RWPE2 (cell line): ENCODE measurements around the gene ADAMTS17.
A peak's percentile ranks its signal among the peaks of the same experiment; 100 is the strongest.

Experiments
- ATAC-seq: fragments of 200-7000 bp; cut with Tn5 transposase; 3 replicates; pipeline ENCODE4 v1.9.1; 2021; ENCODE audit warnings: low read depth
- DNase-seq: peaks from one replicate; pipeline ENCODE4 v3.0.0-alpha.2; 2020; ENCODE audit warnings: low spot score
- H3K27ac ChIP-seq: fragments of 450-650 bp; 2 replicates; pipeline ENCODE4 v1.5.1; 2017; ENCODE audit warnings: mild to moderate bottlenecking; ENCODE audit not compliant: poor library complexity, severe bottlenecking
- H3K27me3 ChIP-seq: fragments of 250-450 bp; sonication (Bioruptor Pico); 2 replicates; pipeline ENCODE4 v1.5.1; 2021; ENCODE audit warnings: mild to moderate bottlenecking, moderate library complexity; ENCODE audit not compliant: insufficient read depth, poor library complexity, severe bottlenecking
- H3K36me3 ChIP-seq: fragments of 250-450 bp; sonication (Bioruptor Pico); 2 replicates; pipeline ENCODE4 v1.5.1; 2020; ENCODE audit warnings: low read depth, mild to moderate bottlenecking, moderate library complexity
- H3K4me1 ChIP-seq: fragments of 250-450 bp; sonication (Bioruptor Pico); 2 replicates; pipeline ENCODE4 v1.5.1; 2021; ENCODE audit warnings: mild to moderate bottlenecking, moderate library complexity; ENCODE audit not compliant: insufficient read depth, poor library complexity, severe bottlenecking
- H3K4me3 ChIP-seq: fragments of 250-450 bp; sonication (Bioruptor Pico); 2 replicates; pipeline ENCODE4 v1.5.1; 2021; ENCODE audit warnings: mild to moderate bottlenecking, moderate library complexity; ENCODE audit not compliant: severe bottlenecking
- H3K9me3 ChIP-seq: fragments of 250-450 bp; sonication (Bioruptor Pico); 2 replicates; pipeline ENCODE4 v1.5.1; 2021; ENCODE audit warnings: mild to moderate bottlenecking, moderate library complexity; ENCODE audit not compliant: severe bottlenecking
- TF ChIP-seq, protein P1 (sequence below): fragments of 450-650 bp; IDR thresholded peaks from one replicate; pipeline ENCODE4 v1.5.1; 2017; ENCODE audit warnings: mild to moderate bottlenecking, moderate library complexity; ENCODE audit not compliant: poor library complexity, severe bottlenecking

ADAMTS17 gene

DNA sequence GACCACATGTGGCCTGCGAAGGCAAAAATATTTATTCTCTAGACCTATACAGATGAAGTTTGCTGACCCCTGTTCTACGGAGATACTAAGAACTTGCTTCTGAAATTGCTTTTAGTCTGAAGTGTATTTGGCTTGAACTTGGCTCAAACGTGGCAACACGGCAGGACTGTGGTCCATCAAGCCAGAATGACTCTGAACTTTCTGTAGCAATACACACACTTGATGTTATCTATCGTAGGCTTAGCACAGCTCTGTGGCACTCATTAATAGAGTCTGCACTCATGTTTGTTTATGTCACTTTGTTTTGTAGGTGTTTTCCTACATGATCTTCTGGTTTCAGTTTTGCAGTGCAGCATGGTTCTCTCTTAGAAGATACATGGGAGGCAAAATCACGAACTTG lies 298.1 kb downstream of the ADAMTS17 start:
- TF ChIP-seq, protein P1, sequence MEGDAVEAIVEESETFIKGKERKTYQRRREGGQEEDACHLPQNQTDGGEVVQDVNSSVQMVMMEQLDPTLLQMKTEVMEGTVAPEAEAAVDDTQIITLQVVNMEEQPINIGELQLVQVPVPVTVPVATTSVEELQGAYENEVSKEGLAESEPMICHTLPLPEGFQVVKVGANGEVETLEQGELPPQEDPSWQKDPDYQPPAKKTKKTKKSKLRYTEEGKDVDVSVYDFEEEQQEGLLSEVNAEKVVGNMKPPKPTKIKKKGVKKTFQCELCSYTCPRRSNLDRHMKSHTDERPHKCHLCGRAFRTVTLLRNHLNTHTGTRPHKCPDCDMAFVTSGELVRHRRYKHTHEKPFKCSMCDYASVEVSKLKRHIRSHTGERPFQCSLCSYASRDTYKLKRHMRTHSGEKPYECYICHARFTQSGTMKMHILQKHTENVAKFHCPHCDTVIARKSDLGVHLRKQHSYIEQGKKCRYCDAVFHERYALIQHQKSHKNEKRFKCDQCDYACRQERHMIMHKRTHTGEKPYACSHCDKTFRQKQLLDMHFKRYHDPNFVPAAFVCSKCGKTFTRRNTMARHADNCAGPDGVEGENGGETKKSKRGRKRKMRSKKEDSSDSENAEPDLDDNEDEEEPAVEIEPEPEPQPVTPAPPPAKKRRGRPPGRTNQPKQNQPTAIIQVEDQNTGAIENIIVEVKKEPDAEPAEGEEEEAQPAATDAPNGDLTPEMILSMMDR, result no peak
- peaks cover 36% of the 10 kb centered on the region for H3K4me1 ChIP-seq
- H3K36me3 ChIP-seq, result no peaks in the 10 kb centered on the region
- H3K9me3 ChIP-seq, result no peaks in the 10 kb centered on the region
- no peaks in the 10 kb centered on the region for H3K27me3 ChIP-seq
- H3K4me3 ChIP-seq, result no peak overlapping the region
- H3K27ac ChIP-seq, result peak overlapping the region; percentile 96
- ATAC-seq (peak; percentile 5; the same call in 1 of the 3 replicates), DNase-seq (no peak)

DNA sequence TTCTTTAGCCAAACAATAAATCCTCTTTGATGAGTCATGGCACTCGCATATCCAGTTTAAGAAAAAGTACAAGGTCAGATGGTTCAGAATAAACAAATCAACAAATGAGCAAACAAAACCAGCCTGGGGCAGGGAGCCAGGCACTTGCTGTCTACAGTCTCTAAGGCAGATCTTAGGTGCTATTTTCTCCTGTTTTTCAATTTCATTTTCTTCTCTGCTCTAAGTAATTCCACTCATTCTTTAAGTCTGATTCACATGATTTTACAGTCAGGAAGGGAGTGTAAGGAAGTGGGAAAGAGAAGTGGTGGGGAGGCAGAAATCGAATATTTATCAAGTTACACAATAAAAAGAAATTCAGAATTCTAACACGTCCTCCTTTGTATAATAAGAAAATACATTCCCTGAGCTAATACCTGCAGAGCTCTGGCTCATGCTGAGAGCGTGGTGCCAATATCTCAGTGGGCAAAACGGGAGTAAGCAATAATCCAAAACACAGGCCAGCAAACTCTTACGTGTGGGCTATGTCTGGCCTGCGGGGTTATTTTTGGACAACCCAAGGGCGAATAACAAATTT lies 298.6 kb downstream of the ADAMTS17 start:
- Histone ChIP-seq H3K9me3 (no peaks in the 10 kb centered on the region), H3K27me3 (no peaks in the 10 kb centered on the region), H3K4me3 (no peak overlapping the region), H3K36me3 (no peaks in the 10 kb centered on the region), H3K4me1 (peaks cover 36% of the 10 kb centered on the region), H3K27ac (peak overlapping the region; percentile 96)
- TF ChIP-seq, protein P1, result no peak
- ATAC-seq, result peak; percentile 92
- peak; percentile 90 for DNase-seq

DNA sequence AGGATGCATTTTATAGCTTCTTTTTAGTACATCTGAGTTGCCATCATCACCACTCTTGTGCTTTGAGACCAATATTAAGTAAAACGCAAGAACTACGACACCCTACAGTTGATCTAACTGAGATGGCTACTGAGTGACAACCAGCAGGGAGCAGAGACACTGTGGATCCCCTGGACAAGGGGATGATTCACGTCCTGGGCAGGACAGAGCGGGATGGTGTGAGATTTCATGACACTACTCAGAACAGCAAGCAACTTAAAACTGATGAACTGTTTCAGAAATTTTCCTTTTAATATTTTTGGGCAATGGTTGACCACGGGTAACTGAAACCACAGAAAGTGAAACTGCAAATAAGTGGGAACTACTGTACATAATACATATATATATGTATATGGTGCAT lies 299.2 kb downstream of the ADAMTS17 start:
- DNase-seq, result no peak
- no peaks in the 10 kb centered on the region for H3K27me3 ChIP-seq
- H3K27ac ChIP-seq, result peak overlapping the region; percentile 96
- TF ChIP-seq, protein P1, result peak; percentile 4
- H3K4me3 ChIP-seq, result no peak overlapping the region
- H3K36me3 ChIP-seq, result no peaks in the 10 kb centered on the region
- peak; percentile 33 for ATAC-seq
- H3K9me3 ChIP-seq, result no peaks in the 10 kb centered on the region
- peaks cover 36% of the 10 kb centered on the region for H3K4me1 ChIP-seq

DNA sequence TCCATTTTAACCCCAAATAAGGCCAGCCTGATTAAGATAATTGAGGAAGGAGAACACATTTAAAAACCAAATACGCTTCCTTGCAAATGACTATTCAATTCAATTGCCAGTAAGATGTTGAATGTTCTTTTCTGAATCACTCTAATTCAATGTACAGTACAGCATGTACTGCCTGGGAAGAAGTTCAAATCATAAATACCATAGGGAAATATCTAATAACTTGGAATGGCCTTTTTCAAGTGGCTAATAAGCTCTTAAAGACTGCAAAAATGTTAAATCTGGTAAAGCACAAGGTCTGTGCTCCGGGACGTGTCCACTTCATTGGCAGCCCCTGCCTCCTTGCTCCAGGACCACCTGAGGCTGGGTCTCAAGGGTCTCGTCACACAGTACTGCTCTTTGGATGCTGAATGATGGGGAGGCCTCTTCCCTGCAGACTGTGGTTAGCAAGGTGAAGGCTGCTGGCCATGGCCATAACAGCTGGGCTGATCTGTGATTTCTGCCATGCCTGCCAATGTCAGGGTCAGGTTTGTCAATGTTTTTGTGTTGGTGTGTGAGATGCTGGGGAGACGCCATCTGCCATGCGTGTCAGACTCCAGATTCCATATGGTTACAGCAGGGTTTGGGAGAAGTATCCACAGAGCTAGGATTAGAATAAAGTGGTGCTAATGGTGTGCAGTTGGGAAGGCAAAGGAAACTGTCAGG lies 300.5 kb downstream of the ADAMTS17 start:
- ATAC-seq (no peak), DNase-seq (no peak)
- Histone ChIP-seq H3K9me3 (no peaks in the 10 kb centered on the region), H3K4me1 (peaks cover 36% of the 10 kb centered on the region), H3K36me3 (no peaks in the 10 kb centered on the region), H3K27ac (peak overlapping the region; percentile 96), H3K27me3 (no peaks in the 10 kb centered on the region), H3K4me3 (no peak overlapping the region)
- TF ChIP-seq, protein P1, result no peak

DNA sequence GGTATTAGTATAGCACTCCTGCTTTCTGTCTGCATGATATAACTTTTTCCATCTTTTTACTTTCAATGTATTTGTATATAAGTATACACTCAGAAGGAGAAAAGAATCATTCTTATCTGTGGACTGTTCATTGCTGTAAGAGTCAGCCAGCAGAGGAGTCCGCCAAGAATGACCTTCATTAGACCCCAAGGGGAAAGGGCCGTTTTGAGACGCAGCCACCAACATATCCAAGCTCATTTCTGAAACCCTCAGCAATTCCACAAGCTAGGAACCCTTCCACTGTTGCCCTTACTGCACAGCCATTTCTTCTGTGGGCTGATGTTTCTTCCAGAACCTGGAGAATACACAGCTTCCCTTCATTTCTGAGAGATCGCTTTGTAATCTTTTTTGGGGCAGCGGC lies 301.8 kb downstream of the ADAMTS17 start:
- Histone ChIP-seq H3K4me3 (no peak overlapping the region), H3K4me1 (peaks cover 36% of the 10 kb centered on the region), H3K9me3 (no peaks in the 10 kb centered on the region), H3K27me3 (no peaks in the 10 kb centered on the region), H3K36me3 (no peaks in the 10 kb centered on the region), H3K27ac (no peak overlapping the region)
- DNase-seq (no peak), ATAC-seq (no peak)
- TF ChIP-seq, protein P1, result no peak
